Mucosa of rectum (tissue), 2 donors: ENCODE results near the gene UGT2A3.
"Not testable (repeated sequence)": the region's sequence is repeated elsewhere in the genome, so short reads cannot be mapped to it uniquely, and the experiment has no call there.

Source experiments
- H3K27ac ChIP-seq, 2 donors: one replicate each; pipeline ENCODE4 v1.7.0; 2013; ENCODE audit warnings: inconsistent platforms in 2 of 2, low read depth in 2 of 2, low read length in 2 of 2
- H3K27me3 ChIP-seq, 2 donors: one replicate each; pipeline ENCODE4 v1.7.0; 2013; ENCODE audit warnings: low read length in 2 of 2; ENCODE audit not compliant: control insufficient read depth in 2 of 2, insufficient read depth in 2 of 2
- H3K36me3 ChIP-seq, 2 donors: one replicate each; pipeline ENCODE4 v1.7.0; 2013; ENCODE audit warnings: low read length in 2 of 2; ENCODE audit not compliant: control insufficient read depth in 2 of 2, insufficient read depth in 2 of 2
- H3K4me1 ChIP-seq, 2 donors: one replicate each; pipeline ENCODE4 v1.7.0; 2013; ENCODE audit warnings: low read length in 2 of 2, mild to moderate bottlenecking in 1 of 2; ENCODE audit not compliant: control insufficient read depth in 2 of 2, insufficient read depth in 2 of 2
- H3K4me3 ChIP-seq, 2 donors: one replicate each; pipeline ENCODE4 v1.7.0; 2013; ENCODE audit warnings: low read length in 2 of 2
- H3K9ac ChIP-seq, 2 donors: one replicate each; pipeline ENCODE4 v1.7.0; 2013; ENCODE audit warnings: low read length in 2 of 2, low read depth in 1 of 2, mild to moderate bottlenecking in 1 of 2
- H3K9me3 ChIP-seq, 2 donors: one replicate each; pipeline ENCODE4 v1.7.0; 2013; ENCODE audit warnings: low read length in 2 of 2; ENCODE audit not compliant: control insufficient read depth in 2 of 2
- donor health status: healthy.
- donor health status: Normal muscosa, but diverticular disease.

Gene UGT2A3

DNA sequence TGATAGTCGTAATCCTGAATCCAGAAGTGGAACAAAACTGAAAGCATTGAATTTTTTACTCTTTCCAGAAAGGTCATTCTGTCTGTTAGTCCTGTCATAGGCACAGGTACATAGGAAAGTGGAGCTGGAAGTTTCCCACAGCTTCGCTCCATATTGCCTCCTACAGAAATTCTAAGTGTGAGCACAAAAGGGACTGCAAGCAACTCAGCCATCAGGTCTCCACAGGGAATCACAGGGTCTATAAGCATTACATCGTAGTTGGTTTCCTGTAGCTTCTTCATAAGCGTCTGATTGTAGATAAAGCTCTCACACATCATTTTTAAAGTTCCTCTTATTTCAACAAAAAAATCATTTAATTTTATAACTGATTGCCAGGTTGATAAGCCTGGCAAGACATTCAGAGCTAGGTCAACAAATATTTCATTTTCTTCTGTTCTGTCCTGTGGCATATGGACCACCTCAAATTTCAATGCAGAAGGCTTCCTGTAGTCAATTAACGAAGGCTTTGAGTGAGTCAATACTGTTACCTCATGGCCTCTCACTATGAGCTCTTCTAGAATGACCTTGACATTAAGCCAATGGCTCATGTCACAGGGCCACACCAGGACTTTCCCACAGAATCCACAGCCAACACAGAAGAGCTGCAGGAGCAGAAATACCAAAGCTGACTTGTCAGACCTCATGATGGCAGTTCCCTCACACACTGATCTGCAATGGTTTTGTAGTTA lies at the start of gene UGT2A3:
TSS of gene UGT2A3 (minus strand) at position 727 of the 728 bp plus-strand sequence. CDS start at position 683, 44 bp downstream.
- Histone ChIP-seq H3K4me1 (peaks cover 0 to 3% of the 10 kb centered on the region in 2 donors), H3K4me3 (peak within 1 kb of the TSS; percentile 65 to 78), H3K9ac (peak within 1 kb of the TSS; percentile 52 to 57), H3K27ac (peak within 1 kb of the TSS; percentile 67 to 75), H3K9me3 (no peaks in the 10 kb centered on the region), H3K27me3 (no peaks in the 10 kb centered on the region), H3K36me3 (no peaks in the 10 kb centered on the region)

DNA sequence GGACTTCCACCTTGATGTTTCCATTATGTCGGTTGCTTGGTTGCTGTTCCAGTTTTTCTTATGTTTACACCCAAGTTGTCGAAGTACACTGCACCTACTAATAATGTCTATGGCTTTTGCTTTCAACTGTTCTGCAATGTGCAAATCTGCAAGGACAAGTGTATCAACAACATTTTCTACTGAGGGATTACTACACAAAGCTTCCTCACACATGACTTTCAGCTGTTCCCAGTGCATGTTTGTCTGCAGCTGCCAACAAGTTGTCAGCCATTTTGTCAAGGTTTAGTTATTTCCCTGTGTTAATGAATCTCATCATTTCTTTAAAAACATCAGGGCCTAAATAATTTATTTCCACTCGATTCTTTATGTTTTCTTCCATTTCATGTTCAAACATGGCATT lies 45.4 kb upstream of the UGT2A3 start:
- no peaks in the 10 kb centered on the region for H3K36me3 ChIP-seq
- H3K27ac ChIP-seq: no peak overlapping the region
- no peak overlapping the region for H3K9ac ChIP-seq
- no peak overlapping the region for H3K4me3 ChIP-seq
- H3K4me1 ChIP-seq: no peaks in the 10 kb centered on the region
- H3K9me3 ChIP-seq: no peaks in the 10 kb centered on the region
- H3K27me3 ChIP-seq: no peaks in the 10 kb centered on the region

DNA sequence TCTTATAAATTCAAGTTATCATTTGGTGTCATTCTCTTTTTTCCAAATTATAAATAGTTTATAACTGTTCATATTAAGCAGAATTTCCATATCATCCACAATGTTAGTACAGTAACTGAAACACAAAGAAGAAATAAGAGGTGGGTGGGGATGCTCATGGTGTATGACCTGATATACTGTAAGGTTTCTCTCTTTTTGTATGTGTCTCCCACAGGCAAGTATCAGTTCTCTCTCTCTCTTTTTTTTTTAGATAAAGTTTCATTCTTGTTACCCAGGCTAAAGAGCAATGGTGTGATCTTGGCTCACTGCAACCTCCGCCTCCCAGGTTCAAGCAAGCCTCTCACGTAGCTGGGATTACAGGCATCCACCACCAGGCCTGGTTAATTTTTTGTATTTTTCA lies 43.7 kb upstream of the UGT2A3 start:
- Histone ChIP-seq H3K27me3 (no peaks in the 10 kb centered on the region), H3K9ac (no peak overlapping the region), H3K36me3 (no peaks in the 10 kb centered on the region)

DNA sequence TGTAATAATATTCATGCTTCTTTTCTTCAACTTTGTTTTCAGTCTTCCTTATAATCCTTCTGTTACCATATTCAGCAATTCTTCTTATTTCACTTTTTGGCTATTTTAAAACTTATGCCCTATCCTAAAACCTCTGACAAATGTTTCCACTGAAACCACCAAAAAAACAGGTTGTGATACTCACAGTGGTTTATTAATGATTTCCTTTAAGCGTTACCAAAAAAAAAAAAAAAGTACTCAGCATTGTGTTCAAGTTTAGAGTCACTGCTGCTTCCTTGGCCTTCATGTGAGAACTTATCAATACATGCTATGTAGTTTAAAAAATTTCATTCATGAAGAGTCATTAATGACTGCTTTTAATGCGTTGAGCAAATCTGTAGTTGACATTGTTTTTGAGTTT lies 35.4 kb upstream of the UGT2A3 start:
- Histone ChIP-seq H3K9ac (no peak overlapping the region), H3K9me3 (no peaks in the 10 kb centered on the region), H3K27ac (no peak overlapping the region), H3K4me3 (no peak overlapping the region), H3K27me3 (no peaks in the 10 kb centered on the region), H3K4me1 (no peaks in the 10 kb centered on the region), H3K36me3 (no peaks in the 10 kb centered on the region)

More for the DNA sequence above, 43.7 kb upstream of the UGT2A3 start:
- Histone ChIP-seq H3K9me3 (no peaks in the 10 kb centered on the region), H3K27ac (no peak overlapping the region), H3K4me1 (no peaks in the 10 kb centered on the region), H3K4me3 (no peak overlapping the region)

DNA sequence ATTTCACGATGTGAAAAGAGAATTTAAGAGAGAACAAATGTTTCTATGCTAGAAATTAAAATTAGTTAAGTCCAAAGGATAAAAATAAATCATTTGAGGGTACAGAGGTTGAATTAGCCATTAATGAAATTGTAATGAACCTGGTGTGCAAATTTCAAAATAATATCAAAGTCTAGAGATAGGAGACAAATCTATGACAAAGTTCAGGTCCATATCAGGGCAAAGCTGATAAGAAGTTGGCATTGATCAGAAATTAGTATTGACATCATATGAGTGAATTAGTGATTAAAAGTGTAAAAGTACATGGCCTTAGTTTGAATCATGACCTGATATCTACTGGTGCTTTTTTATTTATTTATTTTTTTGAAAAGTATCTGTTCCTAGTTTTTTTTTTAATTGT lies 33.8 kb upstream of the UGT2A3 start:
- Histone ChIP-seq H3K36me3 (no peaks in the 10 kb centered on the region), H3K4me3 (no peak overlapping the region), H3K4me1 (no peaks in the 10 kb centered on the region), H3K27ac (no peak overlapping the region), H3K9me3 (no peaks in the 10 kb centered on the region), H3K9ac (no peak overlapping the region), H3K27me3 (no peaks in the 10 kb centered on the region)

DNA sequence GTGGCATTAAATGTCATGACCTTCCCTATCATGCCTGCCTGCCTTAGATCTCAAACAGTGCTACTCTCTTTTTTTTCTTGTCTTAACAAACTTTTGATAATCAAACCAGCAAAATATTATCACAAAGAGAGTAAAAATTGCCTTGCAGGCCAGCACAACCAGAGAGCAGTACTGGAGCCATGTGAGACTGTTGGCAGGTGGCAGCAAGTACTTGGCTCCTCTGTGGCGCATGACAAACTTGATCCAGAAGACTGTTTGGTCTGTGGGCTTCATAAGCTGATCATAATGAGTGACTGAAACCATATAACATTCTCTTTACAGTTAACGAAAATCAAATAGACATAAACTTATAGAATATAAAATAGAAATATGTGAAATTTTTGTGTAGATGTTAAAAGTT lies 33.3 kb upstream of the UGT2A3 start:
- no peak overlapping the region for H3K27ac ChIP-seq
- no peaks in the 10 kb centered on the region for H3K4me1 ChIP-seq
- H3K27me3 ChIP-seq: no peaks in the 10 kb centered on the region
- H3K36me3 ChIP-seq: no peaks in the 10 kb centered on the region
- no peak overlapping the region for H3K9ac ChIP-seq
- no peak overlapping the region for H3K4me3 ChIP-seq
- no peaks in the 10 kb centered on the region for H3K9me3 ChIP-seq

DNA sequence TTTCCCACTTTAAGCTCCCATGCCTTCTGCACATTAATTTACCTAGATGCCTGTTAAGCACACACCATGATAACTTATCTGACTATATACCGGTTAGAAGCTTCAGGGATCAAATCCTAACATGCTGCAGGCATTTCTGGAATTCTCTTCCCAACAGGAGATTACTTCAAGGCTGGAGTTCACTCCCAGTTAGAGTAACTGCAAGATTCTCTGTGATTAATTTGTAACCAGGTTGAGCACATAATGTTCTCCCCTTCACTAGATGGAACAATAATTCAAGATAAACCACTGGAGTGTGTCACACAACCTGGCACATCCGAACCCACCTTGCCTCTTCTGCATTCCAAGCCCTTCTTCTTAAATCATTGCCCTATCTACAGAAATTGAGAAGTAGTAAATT lies 11.8 kb upstream of the UGT2A3 start:
- H3K9me3 ChIP-seq: peaks cover 0 to 3% of the 10 kb centered on the region in 2 donors
- no peaks in the 10 kb centered on the region for H3K27me3 ChIP-seq
- no peak overlapping the region for H3K4me3 ChIP-seq
- H3K9ac ChIP-seq: no peak overlapping the region
- no peaks in the 10 kb centered on the region for H3K36me3 ChIP-seq
- peaks cover 3 to 16% of the 10 kb centered on the region in 2 donors for H3K4me1 ChIP-seq
- peak overlapping the region; percentile 52 to 62 for H3K27ac ChIP-seq

DNA sequence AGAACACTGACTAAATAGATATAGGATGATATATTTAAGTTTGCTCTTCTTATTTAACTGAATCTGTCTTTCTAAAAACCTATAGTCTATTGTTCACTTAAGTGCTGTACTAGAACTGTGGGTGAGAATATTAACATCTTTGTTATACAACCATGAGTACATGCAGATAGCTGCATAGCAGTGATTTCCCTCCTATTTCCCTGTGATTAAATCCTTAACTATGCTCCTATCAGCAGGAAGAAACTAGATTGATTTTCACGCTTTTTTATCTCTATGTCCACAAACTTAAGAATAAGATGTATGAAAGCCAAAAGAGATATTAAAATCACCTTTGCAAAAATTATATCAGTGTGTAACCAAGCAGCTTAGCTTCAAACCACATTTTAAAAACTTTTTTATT lies 11.3 kb upstream of the UGT2A3 start:
- H3K9ac ChIP-seq: no peak overlapping the region
- H3K27ac ChIP-seq: peak overlapping the region; percentile 52 to 62
- peaks cover 0 to 3% of the 10 kb centered on the region in 2 donors for H3K9me3 ChIP-seq
- peaks cover 3 to 16% of the 10 kb centered on the region in 2 donors for H3K4me1 ChIP-seq
- no peaks in the 10 kb centered on the region for H3K27me3 ChIP-seq
- H3K36me3 ChIP-seq: no peaks in the 10 kb centered on the region
- no peak overlapping the region for H3K4me3 ChIP-seq

DNA sequence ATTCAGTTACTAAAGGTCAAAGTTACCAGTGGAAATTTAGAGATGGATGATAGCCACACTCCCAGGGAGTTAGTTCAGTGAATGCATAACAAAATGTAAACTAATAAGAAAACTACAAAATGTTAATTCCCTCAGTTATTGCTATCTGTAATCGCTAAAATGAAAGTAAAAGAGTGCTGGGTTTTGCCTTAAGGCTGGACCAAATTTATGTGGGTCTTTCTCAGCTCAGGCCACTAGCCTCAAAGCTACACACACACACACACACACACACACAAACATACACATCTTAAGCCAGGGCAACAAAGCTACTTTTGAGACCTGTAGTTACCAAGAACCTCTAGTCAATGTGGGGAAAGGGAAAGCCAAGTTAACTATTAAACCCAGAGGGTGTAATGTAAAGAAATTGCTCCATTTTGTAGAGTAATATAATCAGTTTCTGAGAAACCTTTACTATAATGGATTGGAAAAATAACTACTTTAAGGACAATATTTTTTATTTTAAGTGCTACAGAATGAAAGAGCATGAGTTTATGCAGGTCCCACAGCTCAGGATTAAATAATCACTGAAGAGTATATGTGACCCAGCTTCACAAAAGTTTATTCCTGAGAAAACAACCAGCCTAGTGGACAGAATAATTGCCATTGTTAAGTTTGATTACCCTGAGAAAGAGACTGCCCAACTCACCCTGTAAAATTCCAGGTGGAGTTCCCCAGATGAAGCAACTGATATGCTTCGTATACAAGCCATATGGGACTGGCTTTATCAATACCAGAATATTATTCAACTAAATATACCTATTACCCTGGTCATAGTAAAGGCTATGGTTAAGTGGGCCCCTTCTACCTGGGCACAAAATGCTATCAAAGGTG lies 8.9 kb upstream of the UGT2A3 start:
- Histone ChIP-seq H3K27ac (peak overlapping the region; percentile 29 to 34), H3K4me1 (peaks cover 3 to 16% of the 10 kb centered on the region in 2 donors), H3K9ac (no peak overlapping the region), H3K4me3 (peak overlapping the region in 1 of 2 donors; percentile 16), H3K27me3 (no peaks in the 10 kb centered on the region), H3K36me3 (no peaks in the 10 kb centered on the region), H3K9me3 (peaks cover 0 to 3% of the 10 kb centered on the region in 2 donors)

DNA sequence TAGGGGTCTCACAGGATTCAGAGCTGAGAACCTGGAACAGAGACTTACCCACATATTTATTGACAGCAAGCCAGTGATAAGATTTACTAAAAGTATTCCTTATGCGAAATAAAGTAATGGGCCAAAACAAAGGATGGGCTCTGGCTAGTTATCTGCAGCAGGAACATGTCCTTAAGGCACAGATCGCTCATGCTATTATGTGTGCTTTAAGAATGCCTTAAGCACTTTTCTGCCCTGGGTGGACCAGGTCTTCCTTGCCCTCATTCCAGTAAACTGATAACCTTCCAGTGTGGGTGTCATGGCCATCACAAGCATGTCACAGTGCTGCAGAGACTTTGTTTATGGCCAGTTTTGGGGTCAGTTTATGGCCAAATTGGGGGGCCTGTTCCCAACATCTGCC lies 7.5 kb upstream of the UGT2A3 start:
- peaks cover 3 to 16% of the 10 kb centered on the region in 2 donors for H3K4me1 ChIP-seq
- not testable (repeated sequence) for H3K36me3 ChIP-seq, H3K4me3 ChIP-seq, H3K27ac ChIP-seq, H3K9ac ChIP-seq, H3K9me3 ChIP-seq, H3K27me3 ChIP-seq
